Right atrium auricular region (tissue), 2 donors: ENCODE data around the gene YPEL4. TPM values are rescaled to one million over a fixed set of nuclear protein-coding genes. Genes with fewer than 3 reads are reported as not detected.

Source experiments
- DNase-seq: peaks from one replicate; pipeline ENCODE4 v3.0.0-alpha.2; 2019; ENCODE audit warnings: low spot score
- H3K27ac ChIP-seq, 2 donors: fragments of 200-600 bp; sonication (generic); 1 replicate in 1 of 2; 2 replicates in 1 of 2; pipeline ENCODE4 v1.5.1; 2016 to 2019
- H3K27me3 ChIP-seq, 2 donors: fragments of 200-600 bp; sonication (generic); one replicate each; pipeline versions ENCODE4 v1.5.1 to v1.6.0; 2017 to 2019
- H3K36me3 ChIP-seq: fragments of 200-600 bp; sonication (generic); one replicate; pipeline ENCODE4 v1.5.1; 2016
- H3K4me1 ChIP-seq, 2 donors: fragments of 200-600 bp; sonication (generic); one replicate each; pipeline versions ENCODE4 v1.5.1 to v1.6.0; 2017 to 2019
- H3K4me3 ChIP-seq, 2 donors: fragments of 200-600 bp; sonication (generic); 1 replicate in 1 of 2; 2 replicates in 1 of 2; pipeline ENCODE4 v1.5.1; 2017 to 2019; ENCODE audit warnings: mild to moderate bottlenecking in 1 of 2, moderate library complexity in 1 of 2
- H3K9me3 ChIP-seq, 2 donors: fragments of 200-600 bp; sonication (generic); one replicate each; pipeline ENCODE4 v1.5.1; 2019
- CTCF ChIP-seq, 2 donors: fragments of 200-600 bp; sonication (generic); IDR thresholded peaks; one replicate each; pipeline ENCODE4 v1.5.1; 2019; ENCODE audit warnings: antibody characterized with exemption in 2 of 2
- total RNA-seq, 2 donors: library from RNA; depleted of rRNA; stranded (reverse); fragments of >200 nt; gene quantifications; one replicate each; pipeline ENCODE4 v1.1.0, GENCODE V29; 2016

YPEL4 gene
- total RNA-seq, 2 donors from 2014 or later = 0.55 to 0.63 TPM

- Histone ChIP-seq H3K4me3 (no peak overlapping the region), H3K27me3 (no peaks in the 10 kb centered on the region), H3K9me3 (no peaks in the 10 kb centered on the region), H3K27ac (no peak overlapping the region), H3K36me3 (peaks cover 30% of the 10 kb centered on the region), H3K4me1 (peaks cover 0 to 23% of the 10 kb centered on the region in 2 donors)
- DNase-seq = no peak
- no peak for TF ChIP-seq CTCF (IDR thresholded peaks at IDR 0.05)
Measured at GRCh38 chr11:57675176-57675941, 25.6 kb upstream of the YPEL4 start.

GRCh38 chr11:57674251-57674650 lies 24.5 kb upstream of the YPEL4 start:
- no peak overlapping the region for H3K27ac ChIP-seq
- H3K9me3 ChIP-seq = no peaks in the 10 kb centered on the region
- peaks cover 30% of the 10 kb centered on the region for H3K36me3 ChIP-seq
- no peak for TF ChIP-seq CTCF (IDR thresholded peaks at IDR 0.05)
- no peaks in the 10 kb centered on the region for H3K27me3 ChIP-seq
- DNase-seq = no peak
- H3K4me1 ChIP-seq = peaks cover 0 to 23% of the 10 kb centered on the region in 2 donors
- no peak overlapping the region for H3K4me3 ChIP-seq

- H3K4me3 ChIP-seq = peak overlapping the region; percentile 94 to 99
- DNase-seq = no peak
- no peak for TF ChIP-seq CTCF (IDR thresholded peaks at IDR 0.05)
- peak overlapping the region; percentile 97 to 99 for H3K27ac ChIP-seq
- peaks cover 14% of the 10 kb centered on the region for H3K36me3 ChIP-seq
- H3K27me3 ChIP-seq = no peaks in the 10 kb centered on the region
- no peaks in the 10 kb centered on the region for H3K9me3 ChIP-seq
- peaks cover 0 to 33% of the 10 kb centered on the region in 2 donors for H3K4me1 ChIP-seq
Measured at GRCh38 chr11:57668434-57668782, 18.7 kb upstream of the YPEL4 start.

GRCh38 chr11:57667736-57668433 lies 18.2 kb upstream of the YPEL4 start, which contains the start of gene ZDHHC5:
Gene ZDHHC5 (plus strand): TSS chr11:57668114. CDS start chr11:57673091, 4,977 bp downstream.
- H3K27ac ChIP-seq = peak within 1 kb of the TSS; percentile 97 to 99
- peak; percentile 46 to 69 for TF ChIP-seq CTCF (IDR thresholded peaks at IDR 0.05)
- peaks cover 0 to 33% of the 10 kb centered on the region in 2 donors for H3K4me1 ChIP-seq
- peak within 1 kb of the TSS; percentile 94 to 99 for H3K4me3 ChIP-seq
- H3K36me3 ChIP-seq = peaks cover 9% of the 10 kb centered on the region
- peak; percentile 100 for DNase-seq
- H3K27me3 ChIP-seq = no peaks in the 10 kb centered on the region
- no peaks in the 10 kb centered on the region for H3K9me3 ChIP-seq

- TF ChIP-seq CTCF (IDR thresholded peaks at IDR 0.05) = no peak
- H3K4me1 ChIP-seq = peaks cover 0 to 33% of the 10 kb centered on the region in 2 donors
Measured at GRCh38 chr11:57667117-57667735, 17.5 kb upstream of the YPEL4 start.

More at GRCh38 chr11:57667117-57667735, 17.5 kb upstream of the YPEL4 start:
- peak overlapping the region; percentile 97 to 99 for H3K27ac ChIP-seq
- no peaks in the 10 kb centered on the region for H3K9me3 ChIP-seq
- peaks cover 6% of the 10 kb centered on the region for H3K36me3 ChIP-seq
- H3K4me3 ChIP-seq = peak overlapping the region; percentile 94 to 99
- H3K27me3 ChIP-seq = no peaks in the 10 kb centered on the region
- DNase-seq = peak; percentile 98
